Heart right ventricle (tissue), 16 donors: ENCODE data around the gene SCAF1. TPM values are rescaled to one million over a fixed set of nuclear protein-coding genes. Genes with fewer than 3 reads are reported as not detected.

Experiments used
- ATAC-seq, 8 donors: fragments of 200-7000 bp; cut with Tn5 transposase; one replicate each; pipeline ENCODE4 v1.9.1; 2020; ENCODE audit warnings: mild to moderate bottlenecking in 8 of 8, moderate library complexity in 8 of 8, moderate number of reproducible peaks in 1 of 8
- DNase-seq, 2 donors: peaks; one replicate each; pipeline ENCODE4 v3.0.0-alpha.2; 2020
- H3K27ac ChIP-seq, 10 donors: fragments of 200-600 bp; sonication (generic) in 2 of 10; one replicate each; pipeline versions ENCODE4 v1.5.0 to v1.8.0; 2020 to 2022; ENCODE audit warnings: mild to moderate bottlenecking in 3 of 10
- H3K27me3 ChIP-seq, 7 donors: fragments of 200-600 bp; one replicate each; pipeline ENCODE4 v1.8.0; 2021 to 2022; ENCODE audit warnings: mild to moderate bottlenecking in 2 of 7
- H3K36me3 ChIP-seq, 9 donors: fragments of 200-600 bp; sonication (generic) in 1 of 9; one replicate each; pipeline versions ENCODE4 v1.5.0 to v1.8.0; 2020 to 2022; ENCODE audit warnings: mild to moderate bottlenecking in 2 of 9
- H3K4me1 ChIP-seq, 9 donors: fragments of 200-600 bp; sonication (generic) in 1 of 9; one replicate each; pipeline versions ENCODE4 v1.5.0 to v1.8.0; 2020 to 2022; ENCODE audit warnings: mild to moderate bottlenecking in 4 of 9
- H3K4me3 ChIP-seq, 10 donors: fragments of 200-600 bp; sonication (generic) in 2 of 10; one replicate each; pipeline versions ENCODE4 v1.5.0 to v1.8.0; 2020 to 2022; ENCODE audit warnings: mild to moderate bottlenecking in 7 of 10, moderate library complexity in 2 of 10
- H3K9me3 ChIP-seq, 11 donors: fragments of 200-600 bp in 10 of 11; sonication (generic) in 2 of 11; one replicate each; pipeline versions ENCODE4 v1.5.0 to v1.8.0; 2013 to 2022; ENCODE audit warnings: mild to moderate bottlenecking in 2 of 11, control low read depth in 1 of 11, moderate library complexity in 1 of 11
- WGBS, 2 donors: extraction: QIAGEN DNeasy Blood & Tissue Kit; methylation state at CpG; one replicate each; pipeline ENCODE4 v1.1.7; 2013; ENCODE audit warnings: inconsistent platforms in 1 of 2; 5-methylcytosine and 5-hydroxymethylcytosine counted together
- intact Hi-C, 10 donors: fragments of 100-400 bp; cut with DNase I; formaldehyde crosslinking; loops; one replicate each; pipeline versions ENCODE4 v1.11.1 to v1.14.2; 2022
- polyA plus RNA-seq, 2 donors: library from polyadenylated mRNA; stranded (reverse); fragments of 200-250 nt; gene quantifications; one replicate each; pipeline ENCODE4 v1.2.3, GENCODE V29; 2013
- total RNA-seq, 10 donors: library from RNA; stranded (reverse); fragmentation: NEBNext Ultra II Directional in 3 of 10; extraction: Animal tissue kit (Norgen Biotek cat#: 25700) in 3 of 10; gene quantifications; one replicate each; pipeline versions ENCODE4 v1.2.1 to v1.2.4, GENCODE V29; 2021 to 2023
- TF ChIP-seq, protein P1 (sequence below), 9 donors: fragments of 200-600 bp; sonication (generic) in 2 of 9; IDR thresholded peaks; one replicate each; pipeline versions ENCODE4 v1.5.0 to v1.8.0; 2021 to 2022; ENCODE audit warnings: antibody characterized with exemption in 9 of 9, mild to moderate bottlenecking in 5 of 9, moderate library complexity in 1 of 9
- donor health status: Arrhythmogenic right ventricular cardiomyopathy.
- donor health status: ischemic (EF 13 %, LVEDD 7.1; RV severe dilation, severe dysfunction).
- donor health status: healthy with polysubstance abuse.
- donor health status: DM: no; HTN: yes; CAD: no.
- donor health status: DM: no; HTN: no; CAD: no.
- donor health status: ischemic (EF 25% LVEDD 6.9; RV normal size, moderate dysfunction).
- donor health status: ischemic (EF 25% LVEDD 5.7; RV mildly dilated, moderate dysfunction).
- donor health status: healthy.
- donor health status: DM: yes; HTN: yes; CAD: no.
- donor health status: Ischemic cardiomyopathy.
- donor health status: ischemic (EF 35%, LVEDD 5.7; RV mildly dilated, moderate dysfunction).
- donor health status: nonischemic (EF 11% LVEDD 7.7; RV severe dilation, severe dysfunction).
- donor health status: DM: yes; HTN: yes; CAD: no.
- donor health status: PGD.
- donor health status: ischemic (EF 29% LVEDD 5.4; RV normal size, mild dysfunction).
- donor health status: nonischemic (EF 23%, LVEDD 6.1; RV moderate dilation, normal function).

Gene SCAF1
- total and polyA plus RNA-seq, 12 donors = 20.2 to 60.5 (median 44.8) TPM

GRCh38 chr19:49653466-49653806 lies 11.4 kb downstream of the SCAF1 start:
- ATAC-seq (peak in 1 of 8 donors; percentile 4), DNase-seq (no peak)
- intact Hi-C loops = no loop called here
- Histone ChIP-seq H3K27me3 (no peaks in the 10 kb centered on the region), H3K9me3 (no peaks in the 10 kb centered on the region), H3K4me3 (no peak overlapping the region), H3K27ac (no peak overlapping the region), H3K4me1 (peaks cover 0 to 3% (median 0%) of the 10 kb centered on the region in 9 donors), H3K36me3 (peaks cover 0 to 93% (median 68%) of the 10 kb centered on the region in 9 donors)
- 90% methylated on average over 12 to 13 of the region's 13 CpGs for WGBS, 2 donors
- TF ChIP-seq, protein P1, sequence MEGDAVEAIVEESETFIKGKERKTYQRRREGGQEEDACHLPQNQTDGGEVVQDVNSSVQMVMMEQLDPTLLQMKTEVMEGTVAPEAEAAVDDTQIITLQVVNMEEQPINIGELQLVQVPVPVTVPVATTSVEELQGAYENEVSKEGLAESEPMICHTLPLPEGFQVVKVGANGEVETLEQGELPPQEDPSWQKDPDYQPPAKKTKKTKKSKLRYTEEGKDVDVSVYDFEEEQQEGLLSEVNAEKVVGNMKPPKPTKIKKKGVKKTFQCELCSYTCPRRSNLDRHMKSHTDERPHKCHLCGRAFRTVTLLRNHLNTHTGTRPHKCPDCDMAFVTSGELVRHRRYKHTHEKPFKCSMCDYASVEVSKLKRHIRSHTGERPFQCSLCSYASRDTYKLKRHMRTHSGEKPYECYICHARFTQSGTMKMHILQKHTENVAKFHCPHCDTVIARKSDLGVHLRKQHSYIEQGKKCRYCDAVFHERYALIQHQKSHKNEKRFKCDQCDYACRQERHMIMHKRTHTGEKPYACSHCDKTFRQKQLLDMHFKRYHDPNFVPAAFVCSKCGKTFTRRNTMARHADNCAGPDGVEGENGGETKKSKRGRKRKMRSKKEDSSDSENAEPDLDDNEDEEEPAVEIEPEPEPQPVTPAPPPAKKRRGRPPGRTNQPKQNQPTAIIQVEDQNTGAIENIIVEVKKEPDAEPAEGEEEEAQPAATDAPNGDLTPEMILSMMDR (IDR thresholded peaks at IDR 0.05) = no peak

DNA sequence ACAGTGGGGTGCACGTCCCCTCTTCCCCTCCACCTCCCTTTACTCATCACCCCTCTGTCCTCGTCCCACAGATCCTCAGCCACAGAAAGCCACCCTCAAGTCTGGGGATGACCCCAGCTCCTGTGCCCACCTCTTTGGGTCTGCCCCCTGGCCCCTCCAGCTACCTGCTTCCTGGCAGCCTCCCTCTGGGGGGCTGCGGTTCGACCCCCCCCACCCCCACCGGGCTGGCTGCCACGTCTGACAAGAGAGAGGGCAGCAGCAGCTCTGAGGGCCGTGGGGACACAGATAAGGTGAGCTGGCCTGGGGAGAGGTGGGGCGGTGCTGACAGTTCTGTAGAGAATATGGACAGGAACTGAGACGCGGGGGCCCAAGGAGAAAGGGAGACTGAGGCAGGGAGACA lies 12.6 kb downstream of the SCAF1 start:
- TF ChIP-seq, protein P1 (IDR thresholded peaks at IDR 0.05) = no peak
- H3K27ac ChIP-seq = no peak overlapping the region
- WGBS, 2 donors = 73 to 76% methylated on average over 10 of the region's 10 CpGs
- DNase-seq = no peak
- no peak overlapping the region for H3K4me3 ChIP-seq
- H3K27me3 ChIP-seq = no peaks in the 10 kb centered on the region
- H3K4me1 ChIP-seq = peaks cover 0 to 3% (median 0%) of the 10 kb centered on the region in 9 donors
- H3K36me3 ChIP-seq = peaks cover 8 to 93% (median 73%) of the 10 kb centered on the region in 9 donors
- H3K9me3 ChIP-seq = no peaks in the 10 kb centered on the region
- ATAC-seq = no peak
- intact Hi-C loops = no loop called here

DNA sequence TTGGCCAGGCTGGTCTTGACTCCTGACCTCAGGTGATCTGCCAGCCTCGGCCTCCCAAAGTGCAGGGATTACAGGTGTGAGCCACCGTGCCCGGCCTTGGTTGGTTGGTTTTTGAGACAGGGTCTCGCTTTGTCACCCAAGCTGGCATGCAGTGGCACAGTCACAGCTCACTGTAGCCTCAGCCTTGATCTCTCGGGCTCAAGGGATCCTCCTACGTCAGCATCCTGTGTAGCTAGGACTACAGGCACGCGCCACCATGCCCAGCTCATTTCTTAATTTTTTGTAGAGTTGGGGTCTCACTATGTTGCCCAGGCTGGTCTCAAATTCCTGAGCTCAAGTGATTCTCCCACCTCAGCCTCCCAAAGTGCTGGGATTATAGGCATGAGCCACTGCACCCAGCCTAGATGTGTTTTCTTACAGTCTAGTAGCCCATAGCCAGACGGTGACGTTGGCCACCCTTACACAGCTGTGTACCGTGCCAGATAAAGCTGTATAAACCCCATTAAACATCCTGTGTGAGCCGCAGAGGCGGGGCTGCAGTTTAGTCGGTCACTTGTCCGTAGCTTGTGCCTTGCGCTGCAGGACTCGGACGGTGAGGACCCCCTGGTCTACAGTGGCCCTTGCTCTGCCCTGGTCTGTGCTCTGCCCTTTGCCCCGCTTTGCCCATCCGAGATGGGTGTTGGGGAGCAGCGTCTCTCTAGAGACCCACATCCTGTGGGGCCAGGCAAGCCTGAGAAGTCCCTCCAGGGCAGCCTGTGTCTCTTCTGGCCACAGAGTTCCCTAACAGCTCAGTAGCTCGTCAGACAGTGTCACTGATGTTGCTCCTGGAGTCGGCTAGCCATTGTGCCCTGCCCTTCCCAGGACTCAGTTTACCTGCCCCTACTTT lies 13.8 kb downstream of the SCAF1 start:
- H3K27ac ChIP-seq = no peak overlapping the region
- no peak for DNase-seq
- TF ChIP-seq, protein P1 (IDR thresholded peaks at IDR 0.05) = no peak
- no peaks in the 10 kb centered on the region for H3K27me3 ChIP-seq
- H3K4me1 ChIP-seq = no peaks in the 10 kb centered on the region
- intact Hi-C loops = no loop called here
- WGBS, 2 donors = 91% methylated on average over 23 of the region's 23 CpGs
- H3K4me3 ChIP-seq = no peak overlapping the region
- ATAC-seq = no peak
- no peaks in the 10 kb centered on the region for H3K9me3 ChIP-seq
- peaks cover 8 to 94% (median 73%) of the 10 kb centered on the region in 9 donors for H3K36me3 ChIP-seq

GRCh38 chr19:49656456-49657109 lies 14.6 kb downstream of the SCAF1 start:
- TF ChIP-seq, protein P1 (IDR thresholded peaks at IDR 0.05) = no peak
- peaks cover 8 to 96% (median 70%) of the 10 kb centered on the region in 9 donors for H3K36me3 ChIP-seq
- no peaks in the 10 kb centered on the region for H3K4me1 ChIP-seq
- 89 to 93% methylated on average over 17 of the region's 17 CpGs for WGBS, 2 donors
- no peak overlapping the region for H3K4me3 ChIP-seq
- intact Hi-C loops = no loop called here
- no peaks in the 10 kb centered on the region for H3K27me3 ChIP-seq
- DNase-seq = no peak
- ATAC-seq = no peak
- H3K27ac ChIP-seq = no peak overlapping the region
- no peaks in the 10 kb centered on the region for H3K9me3 ChIP-seq
